Heart left ventricle (tissue), 13 donors: ENCODE data around the gene SH2D3C.

Experiments
- CTCF ChIP-seq, 12 donors: fragments of 200-600 bp; sonication (generic) in 4 of 12; IDR thresholded peaks; one replicate each; pipeline versions ENCODE4 v1.5.0 to v1.8.0; 2018 to 2022; ENCODE audit warnings: antibody characterized with exemption in 12 of 12, mild to moderate bottlenecking in 5 of 12
- POLR2A ChIP-seq, 2 donors: fragments of 450-650 bp; IDR thresholded peaks; one replicate each; pipeline ENCODE4 v1.6.1; 2017; ENCODE audit warnings: antibody characterized with exemption in 2 of 2, mild to moderate bottlenecking in 2 of 2, moderate library complexity in 2 of 2
- donor health status: ischemic (EF 13 %, LVEDD 7.1; RV severe dilation, severe dysfunction).
- donor health status: DM: no; HTN: yes; CAD: no.
- donor health status: DM: no; HTN: no; CAD: no.
- donor health status: ischemic (EF 25% LVEDD 6.9; RV normal size, moderate dysfunction).
- donor health status: ischemic (EF 25% LVEDD 5.7; RV mildly dilated, moderate dysfunction).
- donor health status: ischemic (EF 35%, LVEDD 5.7; RV mildly dilated, moderate dysfunction).
- donor health status: nonischemic (EF 11% LVEDD 7.7; RV severe dilation, severe dysfunction).
- donor health status: DM: yes; HTN: yes; CAD: no.
- donor health status: PGD.
- donor health status: ischemic (EF 29% LVEDD 5.4; RV normal size, mild dysfunction).
- donor health status: nonischemic (EF 23%, LVEDD 6.1; RV moderate dilation, normal function).

- no peak for TF ChIP-seq CTCF (IDR thresholded peaks at IDR 0.05)
- no peak for TF ChIP-seq POLR2A (IDR thresholded peaks at IDR 0.05)
These were observed 992 bp downstream of the SH2D3C start for GRCh38 chr9:127777368-127777980.
